Dendritic cell treated with granulocyte-macrophage colony-stimulating factor and Interleukin-4, amounts not matched to agents 40 ng/mL and 50 ng/mL, for 4 days (primary cell): ENCODE measurements around the gene TAPBPL.
A peak's percentile ranks its signal among the peaks of the same experiment; 100 is the strongest.

ENCODE experiments used
- H3K27ac Mint-ChIP-seq: one replicate; pipeline ENCODE4 v1.8.0; 2022; ENCODE audit warnings: mild to moderate bottlenecking, mixed read lengths
- H3K27me3 Mint-ChIP-seq: one replicate; pipeline ENCODE4 v1.8.0; 2022; ENCODE audit warnings: mild to moderate bottlenecking, mixed read lengths
- H3K36me3 Mint-ChIP-seq: one replicate; pipeline ENCODE4 v1.8.0; 2022; ENCODE audit warnings: low read depth, mixed read lengths
- H3K4me1 Mint-ChIP-seq: one replicate; pipeline ENCODE4 v1.8.0; 2022; ENCODE audit warnings: low read depth, mixed read lengths
- H3K4me3 Mint-ChIP-seq: one replicate; pipeline ENCODE4 v1.8.0; 2022; ENCODE audit warnings: mild to moderate bottlenecking, moderate library complexity, mixed read lengths
- H3K9me3 Mint-ChIP-seq: one replicate; pipeline ENCODE4 v1.8.0; 2022; ENCODE audit warnings: mixed read lengths
- intact Hi-C: fragments of 100-400 bp; cut with micrococcal nuclease; formaldehyde crosslinking; loops from one replicate; pipeline ENCODE4 v1.15.0; 2022

Gene TAPBPL

GRCh38 chr12:6451348-6452244 lies at the start of gene TAPBPL:
Gene TAPBPL, plus strand, starts transcription at chr12:6452042. Its CDS starts 207 bp downstream, at chr12:6452249.
- peaks cover 37% of the 10 kb centered on the region for H3K4me1 Mint-ChIP-seq
- H3K36me3 Mint-ChIP-seq, result peaks cover 75% of the 10 kb centered on the region
- intact Hi-C loops, result loop anchor here (1.0 kb wide), 1 partner anchor 11 kb away; no protein-coding TSS in a partner anchor
- H3K27me3 Mint-ChIP-seq, result no peaks in the 10 kb centered on the region
- peak within 1 kb of the TSS; percentile 95 for H3K4me3 Mint-ChIP-seq
- peak within 1 kb of the TSS; percentile 99 for H3K27ac Mint-ChIP-seq
- H3K9me3 Mint-ChIP-seq, result no peaks in the 10 kb centered on the region

- intact Hi-C loops, result no loop called here
- Mint-ChIP-seq H3K9me3 (peaks cover 6% of the 10 kb centered on the region), H3K4me1 (no peaks in the 10 kb centered on the region), H3K36me3 (no peaks in the 10 kb centered on the region), H3K4me3 (no peak overlapping the region), H3K27ac (no peak overlapping the region), H3K27me3 (no peaks in the 10 kb centered on the region)
These were observed 47.5 kb upstream of the TAPBPL start for GRCh38 chr12:6404390-6404789.

DNA sequence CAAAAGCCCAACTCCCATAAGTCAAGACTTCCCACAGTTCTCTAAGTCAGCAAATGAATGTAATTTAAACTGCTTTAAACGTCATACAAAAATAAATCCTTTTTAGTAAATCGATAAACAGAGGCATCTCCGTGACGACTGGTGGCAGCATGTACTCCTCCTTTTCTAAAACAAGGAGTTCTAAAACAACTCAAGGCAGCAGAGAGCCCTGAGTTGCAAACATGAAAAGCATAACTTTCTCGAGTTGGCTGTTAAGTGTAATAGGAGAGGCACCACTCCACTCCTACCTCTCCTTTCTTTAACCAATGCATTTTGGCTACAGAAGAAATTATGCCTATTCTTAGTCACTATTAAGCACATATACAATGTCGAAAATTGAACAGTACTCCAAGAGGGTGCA lies 45.9 kb upstream of the TAPBPL start:
- no peak overlapping the region for H3K4me3 Mint-ChIP-seq
- peaks cover 9% of the 10 kb centered on the region for H3K9me3 Mint-ChIP-seq
- peaks cover 2% of the 10 kb centered on the region for H3K4me1 Mint-ChIP-seq
- no peaks in the 10 kb centered on the region for H3K36me3 Mint-ChIP-seq
- intact Hi-C loops, result no loop called here
- H3K27ac Mint-ChIP-seq, result no peak overlapping the region
- no peaks in the 10 kb centered on the region for H3K27me3 Mint-ChIP-seq

GRCh38 chr12:6407236-6407954 lies 44.4 kb upstream of the TAPBPL start:
- H3K27ac Mint-ChIP-seq, result no peak overlapping the region
- H3K27me3 Mint-ChIP-seq, result no peaks in the 10 kb centered on the region
- no peaks in the 10 kb centered on the region for H3K36me3 Mint-ChIP-seq
- H3K4me1 Mint-ChIP-seq, result peaks cover 5% of the 10 kb centered on the region
- peaks cover 9% of the 10 kb centered on the region for H3K9me3 Mint-ChIP-seq
- intact Hi-C loops, result no loop called here
- H3K4me3 Mint-ChIP-seq, result no peak overlapping the region

- intact Hi-C loops, result no loop called here
- H3K4me3 Mint-ChIP-seq, result peak overlapping the region; percentile 57
- H3K27ac Mint-ChIP-seq, result peak overlapping the region; percentile 64
- no peaks in the 10 kb centered on the region for H3K36me3 Mint-ChIP-seq
- H3K4me1 Mint-ChIP-seq, result peaks cover 24% of the 10 kb centered on the region
- no peaks in the 10 kb centered on the region for H3K9me3 Mint-ChIP-seq
- no peaks in the 10 kb centered on the region for H3K27me3 Mint-ChIP-seq
These were observed 35.2 kb upstream of the TAPBPL start for GRCh38 chr12:6416596-6416995.

DNA sequence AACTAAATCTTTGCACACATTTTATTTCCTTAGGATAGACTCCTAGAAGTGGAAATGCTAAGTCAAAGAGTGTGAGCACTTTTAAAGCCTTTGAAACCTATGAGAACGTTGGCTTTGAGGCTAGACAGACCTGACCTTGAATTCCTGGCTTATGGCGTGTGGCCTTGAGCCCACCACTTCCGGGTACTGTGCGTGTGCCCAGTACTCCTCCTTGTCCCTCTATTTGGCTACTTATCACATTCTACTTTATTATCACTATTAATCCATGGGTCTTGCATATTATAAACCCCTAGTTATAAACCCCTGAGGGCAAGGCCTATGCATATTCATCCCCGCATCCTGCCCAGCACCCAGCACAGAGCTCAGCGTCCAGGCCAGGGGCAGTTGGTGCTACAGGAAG lies 33.0 kb upstream of the TAPBPL start:
- no peak overlapping the region for H3K4me3 Mint-ChIP-seq
- H3K4me1 Mint-ChIP-seq, result peaks cover 26% of the 10 kb centered on the region
- intact Hi-C loops, result no loop called here

GRCh38 chr12:6420364-6420763 lies 31.5 kb upstream of the TAPBPL start:
- Mint-ChIP-seq H3K4me1 (peaks cover 19% of the 10 kb centered on the region), H3K36me3 (no peaks in the 10 kb centered on the region), H3K4me3 (no peak overlapping the region), H3K27ac (no peak overlapping the region), H3K27me3 (no peaks in the 10 kb centered on the region), H3K9me3 (no peaks in the 10 kb centered on the region)
- intact Hi-C loops, result no loop called here

More for the DNA sequence above, 33.0 kb upstream of the TAPBPL start:
- Mint-ChIP-seq H3K27me3 (no peaks in the 10 kb centered on the region), H3K9me3 (no peaks in the 10 kb centered on the region), H3K36me3 (no peaks in the 10 kb centered on the region), H3K27ac (no peak overlapping the region)

GRCh38 chr12:6423267-6424007 lies 28.4 kb upstream of the TAPBPL start:
- no peaks in the 10 kb centered on the region for H3K27me3 Mint-ChIP-seq
- H3K4me1 Mint-ChIP-seq, result peaks cover 25% of the 10 kb centered on the region
- no peak overlapping the region for H3K27ac Mint-ChIP-seq

DNA sequence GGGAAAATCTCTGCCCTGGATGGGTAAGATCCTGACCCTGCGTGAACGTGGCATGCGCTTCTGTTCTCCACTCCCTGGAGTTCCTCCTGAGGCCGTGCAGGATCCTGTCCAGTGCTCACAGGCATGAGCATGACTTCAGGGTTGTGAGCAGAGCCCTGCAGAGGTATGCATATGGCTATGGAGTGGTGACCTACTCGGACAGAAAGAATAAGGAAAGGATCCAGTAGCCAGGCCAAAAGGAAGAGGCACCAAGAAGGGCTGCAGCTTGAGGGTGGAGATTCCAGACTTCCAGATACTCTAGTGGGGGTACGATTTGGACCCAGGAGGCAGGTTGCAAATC lies 27.9 kb upstream of the TAPBPL start:
- Mint-ChIP-seq H3K27ac (no peak overlapping the region), H3K4me3 (no peak overlapping the region), H3K4me1 (peaks cover 25% of the 10 kb centered on the region), H3K36me3 (no peaks in the 10 kb centered on the region), H3K9me3 (no peaks in the 10 kb centered on the region), H3K27me3 (no peaks in the 10 kb centered on the region)
- intact Hi-C loops, result no loop called here

More at GRCh38 chr12:6423267-6424007, 28.4 kb upstream of the TAPBPL start:
- no peak overlapping the region for H3K4me3 Mint-ChIP-seq
- H3K9me3 Mint-ChIP-seq, result no peaks in the 10 kb centered on the region
- H3K36me3 Mint-ChIP-seq, result no peaks in the 10 kb centered on the region
- intact Hi-C loops, result loop anchor here (1.0 to 2.0 kb wide), 2 partner anchors 42 to 115 kb away; no protein-coding TSS in a partner anchor

- Mint-ChIP-seq H3K27me3 (no peaks in the 10 kb centered on the region), H3K9me3 (no peaks in the 10 kb centered on the region), H3K4me3 (no peak overlapping the region), H3K4me1 (peaks cover 25% of the 10 kb centered on the region), H3K27ac (no peak overlapping the region), H3K36me3 (no peaks in the 10 kb centered on the region)
- intact Hi-C loops, result no loop called here
These were observed 27.0 kb upstream of the TAPBPL start for GRCh38 chr12:6424866-6425265.

DNA sequence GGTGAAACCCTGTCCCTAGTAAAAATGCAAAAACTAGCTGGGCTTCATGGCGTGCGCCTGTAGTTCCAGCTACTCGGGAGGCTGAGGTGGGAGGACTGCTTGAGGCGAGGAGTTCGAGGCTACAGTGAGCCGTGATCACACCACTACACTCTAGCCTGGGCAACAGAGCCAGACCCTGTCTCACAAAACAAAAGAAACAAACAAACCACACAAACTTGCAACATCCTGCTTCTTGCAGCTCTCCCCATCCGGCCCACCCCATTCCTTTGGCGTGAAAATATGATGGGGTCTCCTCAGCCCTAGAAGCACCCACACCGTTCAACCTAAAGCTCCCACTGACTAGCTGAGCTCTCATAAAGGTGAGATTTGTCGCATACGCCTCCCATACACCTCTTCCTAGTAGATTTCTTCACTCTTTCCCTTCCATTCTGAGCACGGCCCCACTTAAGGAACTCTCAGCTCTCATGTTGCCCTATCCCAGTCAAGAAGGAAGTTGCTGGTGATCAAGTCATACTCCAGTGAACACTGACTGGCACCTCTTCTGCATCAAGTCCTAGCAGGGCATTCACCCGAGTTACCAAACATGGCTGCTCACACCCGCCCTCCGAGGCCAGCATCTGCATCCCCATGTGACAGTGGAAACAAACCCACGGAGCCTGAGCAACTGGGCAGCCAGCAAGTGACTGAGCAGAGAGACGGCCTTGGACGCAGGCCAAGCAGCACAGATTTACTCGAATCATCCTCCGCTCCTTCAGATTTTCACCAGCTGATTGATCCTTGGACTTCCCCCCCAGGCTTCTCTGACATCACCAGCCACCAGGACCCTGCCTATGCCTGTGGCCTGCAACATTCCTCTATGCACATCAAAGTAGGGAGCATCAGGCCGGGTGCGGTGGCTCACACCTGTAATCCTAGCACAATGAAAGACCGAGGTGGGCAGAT lies 26.0 kb upstream of the TAPBPL start:
- Mint-ChIP-seq H3K9me3 (no peaks in the 10 kb centered on the region), H3K27ac (peak overlapping the region; percentile 57), H3K36me3 (no peaks in the 10 kb centered on the region), H3K4me1 (peaks cover 35% of the 10 kb centered on the region), H3K4me3 (peak overlapping the region; percentile 5), H3K27me3 (no peaks in the 10 kb centered on the region)
- intact Hi-C loops, result no loop called here

DNA sequence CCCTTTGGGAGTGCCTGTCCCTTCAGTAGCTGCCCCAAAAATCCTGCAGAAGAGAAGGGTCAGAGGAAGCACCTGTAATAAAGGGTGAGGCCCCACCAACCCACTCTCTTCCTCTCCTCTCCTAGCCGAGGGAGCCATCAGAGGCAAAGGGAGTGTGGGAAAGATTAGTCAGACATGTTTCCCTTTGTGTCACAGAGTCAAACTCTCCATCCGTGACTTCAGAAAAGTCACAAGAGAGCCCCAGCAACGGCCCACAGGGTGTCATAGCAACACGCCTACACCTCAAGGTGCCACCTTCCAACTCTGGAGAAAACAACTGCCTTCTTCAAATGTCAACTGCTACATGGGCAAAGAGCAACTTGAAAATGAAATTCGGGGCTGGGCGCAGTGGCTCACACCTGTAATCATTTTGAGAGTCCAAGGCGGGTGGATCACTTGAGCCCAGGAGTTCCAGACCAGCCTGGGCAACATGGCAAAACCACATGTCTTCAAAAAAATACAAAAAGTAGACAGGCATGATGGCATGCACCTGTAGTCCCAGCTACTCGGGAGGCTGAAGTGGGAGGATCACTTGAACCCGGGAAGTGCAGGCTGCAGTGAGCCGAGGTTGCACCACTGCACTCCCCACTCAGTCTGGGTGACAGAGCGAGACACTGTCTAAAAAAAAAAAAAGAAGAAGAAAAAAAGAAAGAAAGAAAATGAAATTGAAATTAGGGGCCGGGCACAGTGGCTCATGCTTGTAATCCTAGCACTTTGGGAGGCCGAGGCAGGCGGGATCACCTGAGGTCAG lies 24.8 kb upstream of the TAPBPL start:
- H3K36me3 Mint-ChIP-seq, result no peaks in the 10 kb centered on the region
- intact Hi-C loops, result no loop called here
- H3K9me3 Mint-ChIP-seq, result no peaks in the 10 kb centered on the region
- H3K27ac Mint-ChIP-seq, result peak overlapping the region; percentile 57
- H3K27me3 Mint-ChIP-seq, result no peaks in the 10 kb centered on the region
- H3K4me1 Mint-ChIP-seq, result peaks cover 43% of the 10 kb centered on the region
- no peak overlapping the region for H3K4me3 Mint-ChIP-seq
